CD4-positive, alpha-beta memory T cell (primary cell): ENCODE results near the gene RNF144A. TPM values are rescaled to one million over a fixed set of nuclear protein-coding genes. Genes with fewer than 3 reads are reported as not detected.

Experiments
- CTCF ChIA-PET: fragments of 350-600 bp; sonication (Branson Sonifier 250); formaldehyde crosslinking; loops from one replicate; lab custom pipeline; 2021; ENCODE audit warnings: inconsistent platforms; ENCODE audit not compliant: partially characterized antibody; lab: Charles Lee
- POLR2A ChIA-PET: fragments of 350-600 bp; sonication (Branson Sonifier 250); formaldehyde crosslinking; loops from one replicate; lab custom pipeline; 2021; ENCODE audit not compliant: partially characterized antibody; lab: Charles Lee
- DNase-seq, 5 donors: peaks; one replicate each; pipeline versions ENCODE4 v3.0.0 to v3.0.0-alpha.2; 2020 to 2022; ENCODE audit warnings: mixed read lengths in 1 of 5
- H3K27ac ChIP-seq: one replicate; pipeline ENCODE4 v1.7.0; 2013; ENCODE audit warnings: low read depth, low read length
- H3K27me3 ChIP-seq: 2 replicates; pipeline ENCODE4 v1.7.0; 2013; ENCODE audit warnings: mild to moderate bottlenecking, low read length, moderate library complexity; ENCODE audit not compliant: insufficient read depth
- H3K36me3 ChIP-seq: 2 replicates; pipeline ENCODE4 v1.7.0; 2013; ENCODE audit warnings: mild to moderate bottlenecking, low read length, moderate library complexity; ENCODE audit not compliant: insufficient read depth
- H3K4me1 ChIP-seq: 2 replicates; pipeline ENCODE4 v1.7.0; 2013; ENCODE audit warnings: mild to moderate bottlenecking, low read length, moderate library complexity; ENCODE audit not compliant: insufficient read depth
- H3K4me3 ChIP-seq, 2 donors: one replicate each; pipeline ENCODE4 v1.7.0; 2013; ENCODE audit warnings: low read length in 2 of 2, mild to moderate bottlenecking in 1 of 2
- H3K9me3 ChIP-seq, 2 donors: one replicate each; pipeline ENCODE4 v1.7.0; 2013; ENCODE audit warnings: low read length in 2 of 2, control low read depth in 1 of 2; ENCODE audit not compliant: control insufficient read depth in 1 of 2
- H3K27ac Mint-ChIP-seq, 7 donors: one replicate each; pipeline ENCODE4 v1.8.0; 2020 to 2021; ENCODE audit warnings: mixed read lengths in 7 of 7, mild to moderate bottlenecking in 6 of 7, inconsistent platforms in 3 of 7, moderate library complexity in 3 of 7
- H3K27me3 Mint-ChIP-seq, 2 donors: one replicate each; pipeline ENCODE4 v1.8.0; 2020 to 2021; ENCODE audit warnings: mixed read lengths in 2 of 2
- H3K36me3 Mint-ChIP-seq, 2 donors: one replicate each; pipeline ENCODE4 v1.8.0; 2020 to 2021; ENCODE audit warnings: mixed read lengths in 2 of 2, inconsistent platforms in 1 of 2, mild to moderate bottlenecking in 1 of 2
- H3K4me1 Mint-ChIP-seq, 4 donors: one replicate each; pipeline ENCODE4 v1.8.0; 2020 to 2021; ENCODE audit warnings: mixed read lengths in 4 of 4, mild to moderate bottlenecking in 1 of 4
- H3K4me3 Mint-ChIP-seq, 8 donors: one replicate each; pipeline ENCODE4 v1.8.0; 2020 to 2021; ENCODE audit warnings: mixed read lengths in 8 of 8, mild to moderate bottlenecking in 7 of 8, moderate library complexity in 6 of 8, inconsistent platforms in 3 of 8
- H3K9me3 Mint-ChIP-seq, 8 donors: one replicate each; pipeline ENCODE4 v1.8.0; 2020 to 2021; ENCODE audit warnings: mixed read lengths in 8 of 8, mild to moderate bottlenecking in 5 of 8, inconsistent platforms in 3 of 8, moderate library complexity in 1 of 8
- intact Hi-C: fragments of 100-400 bp; cut with micrococcal nuclease; formaldehyde crosslinking; loops from one replicate; pipeline ENCODE4 v1.15.1; 2023
- polyA plus RNA-seq, 2 donors: library from polyadenylated mRNA; unstranded; fragments of 300-500 nt; fragmentation: Illumina TruSeq; gene quantifications; one replicate each; pipeline ENCODE4 v1.2.3, GENCODE V29; 2021
- total RNA-seq, 2 experiments: library from RNA; stranded (reverse); gene quantifications; one replicate each; pipeline ENCODE4 v1.2.3, GENCODE V29; 2021

Gene RNF144A
- total and polyA plus RNA-seq, 4 experiments from 2014 or later, result 3.9 to 41.1 (median 23.8) TPM

GRCh38 chr2:7071154-7071553 lies 153.9 kb downstream of the RNF144A start:
- ChIA-PET CTCF (interaction anchor here (3.2 kb wide), 1 partner anchor 27 kb away, joined by 13 read pairs; no protein-coding TSS in a partner anchor), POLR2A (no interaction called here)
- Histone ChIP-seq H3K27me3 (no peaks in the 10 kb centered on the region), H3K4me1 (no peaks in the 10 kb centered on the region), H3K36me3 (no peaks in the 10 kb centered on the region), H3K4me3 (no peak overlapping the region), H3K27ac (no peak overlapping the region), H3K9me3 (no peaks in the 10 kb centered on the region)
- Mint-ChIP-seq H3K9me3 (no peaks in the 10 kb centered on the region), H3K36me3 (peaks cover 6 to 12% of the 10 kb centered on the region in 2 donors), H3K4me3 (no peak overlapping the region), H3K27ac (no peak overlapping the region), H3K4me1 (peaks cover 0 to 5% (median under 1%) of the 10 kb centered on the region in 4 donors), H3K27me3 (no peaks in the 10 kb centered on the region)
- DNase-seq, result no peak
- intact Hi-C loops, result no loop called here

GRCh38 chr2:7071916-7072556 lies 154.8 kb downstream of the RNF144A start:
- CTCF ChIA-PET, result no interaction called here

GRCh38 chr2:7073901-7074300 lies 156.7 kb downstream of the RNF144A start:
- H3K4me3 ChIP-seq, result no peak overlapping the region
- intact Hi-C loops, result no loop called here
- H3K4me3 Mint-ChIP-seq, result no peak overlapping the region
- H3K27me3 ChIP-seq, result no peaks in the 10 kb centered on the region
- CTCF ChIA-PET, result interaction anchor here (1.2 kb wide), 1 partner anchor 21 kb away, joined by 3 read pairs; no protein-coding TSS in a partner anchor
- no peaks in the 10 kb centered on the region for H3K4me1 ChIP-seq
- no peaks in the 10 kb centered on the region for H3K9me3 ChIP-seq
- no peak for DNase-seq
- H3K36me3 ChIP-seq, result no peaks in the 10 kb centered on the region
- H3K36me3 Mint-ChIP-seq, result peaks cover 4 to 16% of the 10 kb centered on the region in 2 donors
- H3K4me1 Mint-ChIP-seq, result no peaks in the 10 kb centered on the region
- no peak overlapping the region for H3K27ac ChIP-seq
- POLR2A ChIA-PET, result no interaction called here
- H3K27ac Mint-ChIP-seq, result peak overlapping the region in 1 of 7 donors; percentile 7
- no peaks in the 10 kb centered on the region for H3K9me3 Mint-ChIP-seq
- no peaks in the 10 kb centered on the region for H3K27me3 Mint-ChIP-seq

More at GRCh38 chr2:7071916-7072556, 154.8 kb downstream of the RNF144A start:
- DNase-seq, result no peak
- intact Hi-C loops, result no loop called here
- Histone ChIP-seq H3K27me3 (no peaks in the 10 kb centered on the region), H3K4me1 (no peaks in the 10 kb centered on the region), H3K9me3 (no peaks in the 10 kb centered on the region), H3K36me3 (no peaks in the 10 kb centered on the region), H3K4me3 (no peak overlapping the region), H3K27ac (no peak overlapping the region)
- H3K4me1 Mint-ChIP-seq, result peaks cover 0 to 5% (median under 1%) of the 10 kb centered on the region in 4 donors
- no peak overlapping the region for H3K4me3 Mint-ChIP-seq
- H3K9me3 Mint-ChIP-seq, result no peaks in the 10 kb centered on the region
- no peak overlapping the region for H3K27ac Mint-ChIP-seq
- POLR2A ChIA-PET, result no interaction called here
- H3K36me3 Mint-ChIP-seq, result peaks cover 6 to 12% of the 10 kb centered on the region in 2 donors
- no peaks in the 10 kb centered on the region for H3K27me3 Mint-ChIP-seq

- no peak overlapping the region for H3K4me3 ChIP-seq
- H3K9me3 Mint-ChIP-seq, result no peaks in the 10 kb centered on the region
- H3K27ac ChIP-seq, result no peak overlapping the region
- H3K36me3 ChIP-seq, result no peaks in the 10 kb centered on the region
- H3K27me3 ChIP-seq, result no peaks in the 10 kb centered on the region
- no peak for DNase-seq
- H3K27ac Mint-ChIP-seq, result no peak overlapping the region
- H3K9me3 ChIP-seq, result no peaks in the 10 kb centered on the region
- H3K4me1 ChIP-seq, result no peaks in the 10 kb centered on the region
- H3K36me3 Mint-ChIP-seq, result peaks cover 1 to 12% of the 10 kb centered on the region in 2 donors
- H3K27me3 Mint-ChIP-seq, result no peaks in the 10 kb centered on the region
- H3K4me1 Mint-ChIP-seq, result no peaks in the 10 kb centered on the region
- CTCF ChIA-PET, result no interaction called here
- intact Hi-C loops, result no loop called here
- POLR2A ChIA-PET, result no interaction called here
- H3K4me3 Mint-ChIP-seq, result no peak overlapping the region
These were observed 158.6 kb downstream of the RNF144A start for GRCh38 chr2:7075834-7076233.

GRCh38 chr2:7077660-7078267 lies 160.6 kb downstream of the RNF144A start:
- DNase-seq, result no peak
- Mint-ChIP-seq H3K27me3 (no peaks in the 10 kb centered on the region), H3K36me3 (peaks cover 1 to 8% of the 10 kb centered on the region in 2 donors), H3K4me3 (no peak overlapping the region), H3K9me3 (peaks cover 0 to 2% (median 0%) of the 10 kb centered on the region in 8 donors), H3K27ac (no peak overlapping the region), H3K4me1 (peaks cover 0 to 1% (median 0%) of the 10 kb centered on the region in 4 donors)
- Histone ChIP-seq H3K9me3 (no peaks in the 10 kb centered on the region), H3K4me3 (no peak overlapping the region), H3K36me3 (no peaks in the 10 kb centered on the region), H3K27me3 (no peaks in the 10 kb centered on the region), H3K4me1 (no peaks in the 10 kb centered on the region), H3K27ac (no peak overlapping the region)
- intact Hi-C loops, result no loop called here
- POLR2A ChIA-PET, result no interaction called here
- CTCF ChIA-PET, result interaction anchor here (1.0 kb wide), 1 partner anchor 19 kb away, joined by 3 read pairs; no protein-coding TSS in a partner anchor

GRCh38 chr2:7083580-7084509 lies 166.6 kb downstream of the RNF144A start:
- Mint-ChIP-seq H3K9me3 (peaks cover 0 to 27% (median 15%) of the 10 kb centered on the region in 8 donors), H3K27ac (peak overlapping the region in 2 of 7 donors; percentile 50 to 64), H3K36me3 (peaks cover 4 to 14% of the 10 kb centered on the region in 2 donors), H3K4me1 (peaks cover 0 to 2% (median under 1%) of the 10 kb centered on the region in 4 donors), H3K4me3 (no peak overlapping the region), H3K27me3 (no peaks in the 10 kb centered on the region)
- peaks cover 0 to 5% of the 10 kb centered on the region in 2 donors for H3K9me3 ChIP-seq
- ChIA-PET CTCF (interaction anchor here (0.7 to 1.9 kb wide), 4 partner anchors 12 to 187 kb away, joined by 3 to 5 read pairs (median 4); no protein-coding TSS in a partner anchor), POLR2A (no interaction called here)
- DNase-seq, result peak in 2 of 5 donors; percentile 13 to 43
- no peak overlapping the region for H3K27ac ChIP-seq
- no peak overlapping the region for H3K4me3 ChIP-seq
- intact Hi-C loops, result loop anchor here (1.0 kb wide), 1 partner anchor 47 kb away; no protein-coding TSS in a partner anchor
- H3K36me3 ChIP-seq, result no peaks in the 10 kb centered on the region
- H3K4me1 ChIP-seq, result no peaks in the 10 kb centered on the region
- no peaks in the 10 kb centered on the region for H3K27me3 ChIP-seq
